ENCODE results near the gene DDX17.

The DDX17 gene

GRCh38 chr22:38450234-38450797, 55.8 kb downstream of the DDX17 start:
- no peak for DNase-seq (ENCODE audit: low spot score)

- no peak for DNase-seq (ENCODE audit: low spot score)
These were observed 56.3 kb downstream of the DDX17 start for GRCh38 chr22:38449776-38450175.

GRCh38 chr22:38448945-38449745, 57.0 kb downstream of the DDX17 start:
- DNase-seq (ENCODE audit: low spot score) = peak; percentile 36

DNA sequence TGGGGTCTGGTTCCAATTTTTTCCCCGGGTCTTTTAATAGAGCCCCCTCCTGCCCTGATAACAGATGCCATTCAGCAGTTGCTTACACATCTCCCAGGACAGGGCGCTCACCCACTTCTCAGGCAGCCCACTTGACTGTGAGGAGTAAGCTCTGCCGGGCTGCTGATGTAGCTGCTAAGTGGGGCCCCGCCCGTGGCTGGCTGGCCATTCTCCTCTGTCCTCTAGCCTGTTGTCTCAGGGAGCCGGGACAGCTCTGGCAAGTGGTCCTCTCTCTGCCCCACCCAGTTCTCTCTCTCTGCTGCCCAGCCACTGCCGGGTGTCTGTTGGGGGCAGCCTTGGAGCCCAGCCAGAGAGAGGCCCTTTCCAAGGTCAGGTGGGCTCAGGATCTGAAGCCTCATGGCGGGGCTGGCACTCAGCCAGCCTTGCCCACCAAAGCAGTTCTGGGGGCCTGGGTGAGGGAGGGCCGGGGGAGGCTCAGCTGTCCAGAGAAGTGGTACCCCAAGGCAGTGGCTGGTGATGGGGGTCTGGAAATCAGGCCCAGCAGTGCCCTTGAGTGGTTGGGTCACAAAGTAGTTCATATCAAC, 60.0 kb downstream of the DDX17 start:
- no peak for DNase-seq (ENCODE audit: low spot score)

DNA sequence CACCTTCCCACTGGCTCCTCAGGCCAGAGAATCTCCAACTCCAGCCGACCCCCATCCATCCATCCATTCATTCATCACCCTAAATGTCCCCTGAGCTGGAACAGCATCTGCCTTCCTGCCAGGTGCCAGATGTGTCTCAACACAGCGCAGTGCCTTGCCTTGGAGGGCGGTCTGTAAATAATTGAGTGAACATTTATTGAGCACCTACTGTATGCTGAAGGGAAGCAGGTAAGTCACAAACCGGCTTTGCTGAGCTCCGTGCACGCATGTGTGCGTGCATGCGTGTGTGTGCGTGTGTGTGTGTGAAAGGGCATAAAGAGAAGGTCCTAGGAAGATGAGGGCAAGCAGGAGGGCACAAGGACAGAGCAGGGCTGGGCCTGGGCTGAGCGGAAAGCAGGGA, 61.3 kb downstream of the DDX17 start:
- no peak for DNase-seq (ENCODE audit: low spot score)

DNA sequence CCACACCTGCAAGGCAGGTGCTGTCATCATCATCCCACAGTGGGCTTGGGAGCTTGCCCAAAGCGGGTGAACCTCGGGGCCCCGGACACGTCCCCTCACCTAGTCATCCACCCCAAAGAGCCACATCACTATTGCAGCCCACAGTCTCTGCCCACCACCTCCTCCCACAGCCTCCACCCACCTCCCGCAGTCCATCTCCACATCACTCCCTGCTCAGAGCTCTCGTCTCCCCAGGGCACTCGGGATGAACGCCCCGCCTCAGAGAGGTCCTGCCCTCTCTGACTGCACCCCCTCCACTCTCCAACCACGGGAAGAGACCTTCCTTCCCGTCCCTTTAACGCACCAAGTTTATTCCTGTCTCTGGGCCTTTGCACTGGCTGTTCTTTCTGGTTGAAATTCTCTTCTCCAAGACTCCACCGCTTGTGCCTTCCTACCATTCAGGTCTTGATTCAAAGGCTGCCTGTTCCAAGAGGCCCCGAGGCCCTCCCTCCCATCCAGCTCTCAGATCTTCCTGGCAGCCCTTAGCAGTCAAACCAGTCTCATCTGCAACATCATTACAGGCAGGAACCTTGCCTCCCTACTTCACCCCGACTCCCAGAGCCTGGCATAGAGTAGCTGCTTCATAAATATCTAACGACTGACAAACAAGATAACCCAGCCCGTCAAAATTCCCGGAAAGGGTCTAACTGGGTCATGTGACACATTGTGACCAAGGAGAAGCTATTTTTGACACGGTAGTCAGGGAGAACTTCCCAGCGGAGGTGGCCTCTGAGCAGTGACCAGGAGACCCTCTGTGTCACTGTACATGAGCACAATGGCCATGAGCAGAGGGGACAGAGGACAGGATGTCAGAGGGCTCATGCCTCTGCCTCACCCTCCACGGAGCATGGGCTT, 62.2 kb downstream of the DDX17 start:
- DNase-seq (ENCODE audit: low spot score) = no peak

GRCh38 chr22:38442967-38443627, 63.0 kb downstream of the DDX17 start:
- no peak for DNase-seq (ENCODE audit: low spot score)

GRCh38 chr22:38441620-38442287, 64.4 kb downstream of the DDX17 start:
- DNase-seq (ENCODE audit: low spot score) = no peak

- DNase-seq (ENCODE audit: low spot score) = no peak
These were observed 65.3 kb downstream of the DDX17 start for GRCh38 chr22:38440747-38441350.

GRCh38 chr22:38437416-38437815, 68.7 kb downstream of the DDX17 start:
- DNase-seq (ENCODE audit: low spot score) = no peak

DNA sequence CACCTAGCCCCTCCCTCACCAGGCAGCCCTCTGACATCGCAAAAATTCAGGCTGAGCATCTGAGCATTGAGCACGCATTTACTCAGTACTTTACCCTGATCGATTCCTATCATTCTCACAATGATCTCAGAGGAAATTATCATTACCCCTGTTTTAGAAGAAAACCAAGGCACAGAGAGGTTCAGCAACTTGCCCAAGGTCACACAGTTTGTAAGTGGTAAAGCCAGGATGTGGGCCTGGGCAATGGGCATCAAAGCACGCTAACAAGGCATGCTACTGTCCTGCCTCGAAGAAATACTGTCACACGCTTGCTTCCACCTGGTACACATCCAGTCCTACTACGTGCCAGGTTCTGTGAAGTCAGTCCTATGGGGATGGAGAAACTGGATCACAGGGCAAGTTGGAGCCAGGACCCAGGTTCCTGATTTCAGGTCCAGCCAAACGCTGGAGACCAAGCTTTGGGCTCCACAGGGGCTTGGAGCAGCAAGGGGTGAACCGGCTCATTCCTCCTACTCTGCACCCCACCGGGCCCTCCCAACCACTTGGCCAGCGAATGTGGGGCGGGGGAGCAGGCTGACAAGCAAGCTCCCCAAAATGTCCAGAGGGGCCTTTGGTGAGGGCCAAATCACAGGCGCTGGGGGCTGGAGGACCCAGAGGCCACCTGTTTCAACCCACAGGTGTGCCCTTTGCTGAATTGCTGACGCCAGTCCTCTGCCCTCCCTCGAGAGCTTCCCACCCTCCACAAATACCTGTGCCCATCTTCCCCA, 69.3 kb downstream of the DDX17 start:
- no peak for DNase-seq (ENCODE audit: low spot score)

GRCh38 chr22:38435965-38436364, 70.1 kb downstream of the DDX17 start:
- DNase-seq (ENCODE audit: low spot score) = no peak

DNA sequence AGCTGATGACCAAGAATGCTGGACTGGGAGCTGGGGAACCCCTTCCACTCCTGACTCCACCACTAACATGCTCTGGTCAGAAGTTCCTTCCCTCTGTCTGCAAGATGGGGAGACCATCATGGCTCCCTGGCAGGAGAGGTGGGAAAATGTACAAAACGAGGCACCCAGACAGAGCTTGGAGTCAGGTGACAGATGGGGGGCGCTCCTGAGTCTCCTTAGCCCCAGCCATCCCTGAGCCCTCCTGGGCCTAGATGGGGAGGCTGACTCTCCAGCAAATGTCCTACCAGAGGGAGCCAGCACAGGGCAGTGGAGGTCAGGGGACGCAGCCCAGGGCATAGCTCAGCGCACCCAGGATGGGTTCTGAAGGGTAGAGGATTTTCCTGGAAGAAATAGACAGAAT, 71.1 kb downstream of the DDX17 start:
- DNase-seq (ENCODE audit: low spot score) = no peak

DNA sequence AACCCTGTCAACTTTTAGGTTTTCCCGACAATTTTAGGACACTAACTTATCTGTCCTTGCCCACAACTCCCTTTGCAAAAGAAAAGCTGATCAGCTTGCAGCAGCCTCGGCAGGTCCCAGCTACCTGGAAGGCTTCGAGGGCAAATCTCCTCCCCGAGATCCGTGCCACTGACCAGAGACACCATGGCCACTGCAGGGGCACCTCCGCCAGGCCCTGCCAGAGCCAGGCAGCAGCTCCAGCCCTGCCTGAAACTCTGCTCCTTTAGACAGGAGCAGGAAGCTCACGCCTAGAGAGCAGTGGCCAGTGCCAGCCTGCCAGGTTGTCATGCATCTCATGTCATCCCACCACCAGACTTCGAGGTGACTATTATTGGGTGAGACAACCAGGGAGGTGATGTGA, 72.2 kb downstream of the DDX17 start:
- no peak for DNase-seq (ENCODE audit: low spot score)
